CD14-positive monocyte (primary cell): ENCODE measurements around the gene GLTPD2. TPM values are rescaled to one million over a fixed set of nuclear protein-coding genes. Genes with fewer than 3 reads are reported as not detected.

Experiments
- DNase-seq, 3 donors: peaks; one replicate each; pipeline ENCODE4 v3.0.0-alpha.2; 2011 to 2022
- H2AFZ ChIP-seq: 2 replicates; pipeline ENCODE4 v1.6.0; 2012; ENCODE audit warnings: mild to moderate bottlenecking, low read depth, low read length, inconsistent platforms; ENCODE audit not compliant: insufficient read depth, poor library complexity, severe bottlenecking
- H3K27ac ChIP-seq, 2 donors: 1 replicate in 1 of 2; 2 replicates in 1 of 2; pipeline ENCODE4 v1.5.1; 2012 to 2013; ENCODE audit warnings: low read length in 2 of 2, control low read depth in 1 of 2, inconsistent platforms in 1 of 2, low read depth in 1 of 2, mild to moderate bottlenecking in 1 of 2
- H3K27me3 ChIP-seq, 2 donors: one replicate each; pipeline versions ENCODE4 v1.6.0 to v1.6.1; 2011 to 2013; ENCODE audit warnings: low read length in 2 of 2; ENCODE audit not compliant: control insufficient read depth in 2 of 2, insufficient read depth in 2 of 2
- H3K36me3 ChIP-seq, 2 donors: replicated peaks in 1 of 2; 1 replicate in 1 of 2; 2 replicates in 1 of 2; pipeline versions ENCODE4 v1.5.1 to v1.6.1; 2012 to 2013; ENCODE audit warnings: low read length in 2 of 2, control low read depth in 1 of 2, inconsistent platforms in 1 of 2, mild to moderate bottlenecking in 1 of 2; ENCODE audit not compliant: insufficient read depth in 2 of 2, control insufficient read depth in 1 of 2
- H3K4me1 ChIP-seq, 2 donors: 1 replicate in 1 of 2; 2 replicates in 1 of 2; pipeline versions ENCODE4 v1.5.1 to v1.6.1; 2012 to 2013; ENCODE audit warnings: low read length in 2 of 2, control low read depth in 1 of 2, inconsistent platforms in 1 of 2, mild to moderate bottlenecking in 1 of 2, moderate library complexity in 1 of 2; ENCODE audit not compliant: insufficient read depth in 2 of 2, control insufficient read depth in 1 of 2
- H3K4me2 ChIP-seq: replicated peaks from 2 replicates; pipeline ENCODE3; 2012; ENCODE audit warnings: low read length, moderate library complexity, mild to moderate bottlenecking; ENCODE audit not compliant: poor library complexity, severe bottlenecking; ENCODE audit errors: extremely low read depth
- H3K4me3 ChIP-seq, 3 experiments: fragments of 200-600 bp in 1 of 3; sonication (generic) in 1 of 3; replicated peaks in 1 of 3; 1 replicate in 2 of 3; 2 replicates in 1 of 3; pipeline ENCODE4 v1.5.1; 2011 to 2013; ENCODE audit warnings: low read length in 3 of 3, mild to moderate bottlenecking in 3 of 3, control low read depth in 2 of 3, low read depth in 2 of 3, inconsistent platforms in 1 of 3, moderate library complexity in 1 of 3
- H3K79me2 ChIP-seq: 2 replicates; pipeline ENCODE4 v1.6.0; 2012; ENCODE audit warnings: mild to moderate bottlenecking, control low read depth, inconsistent platforms, low read length, moderate library complexity; ENCODE audit not compliant: insufficient read depth
- H3K9ac ChIP-seq: 2 replicates; pipeline ENCODE4 v1.6.0; 2017; ENCODE audit warnings: low read length, mild to moderate bottlenecking; ENCODE audit not compliant: insufficient read depth, poor library complexity, severe bottlenecking
- H3K9me3 ChIP-seq, 2 donors: replicated peaks in 1 of 2; 1 replicate in 1 of 2; 2 replicates in 1 of 2; pipeline versions ENCODE4 v1.5.1 to v1.6.1; 2012 to 2013; ENCODE audit warnings: low read length in 2 of 2, control low read depth in 1 of 2; ENCODE audit not compliant: control insufficient read depth in 1 of 2, insufficient read depth in 1 of 2
- H4K20me1 ChIP-seq: 2 replicates; pipeline ENCODE4 v1.6.0; 2012; ENCODE audit warnings: mild to moderate bottlenecking, low read length, control low read depth, moderate library complexity; ENCODE audit not compliant: insufficient read depth
- H3K27ac Mint-ChIP-seq, 7 donors: one replicate each; pipeline ENCODE4 v1.8.0; 2020; ENCODE audit warnings: mild to moderate bottlenecking in 7 of 7, mixed read lengths in 7 of 7, moderate library complexity in 6 of 7, inconsistent platforms in 2 of 7
- H3K27me3 Mint-ChIP-seq, 3 donors: one replicate each; pipeline ENCODE4 v1.8.0; 2021 to 2022; ENCODE audit warnings: low read depth in 3 of 3, mild to moderate bottlenecking in 3 of 3, mixed read lengths in 3 of 3, moderate library complexity in 3 of 3, inconsistent platforms in 1 of 3
- H3K36me3 Mint-ChIP-seq, 2 donors: one replicate each; pipeline ENCODE4 v1.8.0; 2020; ENCODE audit warnings: mixed read lengths in 2 of 2, inconsistent platforms in 1 of 2, mild to moderate bottlenecking in 1 of 2
- H3K4me1 Mint-ChIP-seq: one replicate; pipeline ENCODE4 v1.8.0; 2020; ENCODE audit warnings: mild to moderate bottlenecking, mixed read lengths
- H3K4me3 Mint-ChIP-seq, 2 donors: one replicate each; pipeline ENCODE4 v1.8.0; 2020; ENCODE audit warnings: mild to moderate bottlenecking in 2 of 2, mixed read lengths in 2 of 2, moderate library complexity in 1 of 2
- H3K9me3 Mint-ChIP-seq, 7 donors: one replicate each; pipeline ENCODE4 v1.8.0; 2020 to 2022; ENCODE audit warnings: mixed read lengths in 7 of 7, mild to moderate bottlenecking in 6 of 7, moderate library complexity in 6 of 7, inconsistent platforms in 2 of 7
- WGBS: methylation state at CpG from one replicate; pipeline ENCODE4 v1.1.5; 2013; ENCODE audit warnings: missing lambda C conversion rate; ENCODE audit not compliant: insufficient coverage; 5-methylcytosine and 5-hydroxymethylcytosine counted together
- intact Hi-C, 2 donors: fragments of 100-400 bp; cut with micrococcal nuclease; formaldehyde crosslinking; loops; one replicate each; pipeline versions ENCODE4 v1.15.0 to v1.15.1; 2023
- polyA plus RNA-seq, 3 donors: library from polyadenylated mRNA; depleted of rRNA in 1 of 3; unstranded in 2 of 3; stranded (reverse) in 1 of 3; fragments of 300-500 nt in 2 of 3; fragments of >200 nt in 1 of 3; fragmentation: Illumina TruSeq in 2 of 3; gene quantifications; 1 replicate in 2 of 3; 2 replicates in 1 of 3; pipeline ENCODE4 v1.2.3, GENCODE V29; 2012 to 2021
- TF ChIP-seq, protein P1 (sequence below): fragments of 200-600 bp; IDR thresholded peaks from one replicate; pipeline ENCODE4 v1.8.0; 2022; ENCODE audit warnings: antibody characterized with exemption, mild to moderate bottlenecking

GLTPD2 gene
- polyA plus RNA-seq, 3 donors, result 0.27 to 2.1 (median 1.5) TPM

DNA sequence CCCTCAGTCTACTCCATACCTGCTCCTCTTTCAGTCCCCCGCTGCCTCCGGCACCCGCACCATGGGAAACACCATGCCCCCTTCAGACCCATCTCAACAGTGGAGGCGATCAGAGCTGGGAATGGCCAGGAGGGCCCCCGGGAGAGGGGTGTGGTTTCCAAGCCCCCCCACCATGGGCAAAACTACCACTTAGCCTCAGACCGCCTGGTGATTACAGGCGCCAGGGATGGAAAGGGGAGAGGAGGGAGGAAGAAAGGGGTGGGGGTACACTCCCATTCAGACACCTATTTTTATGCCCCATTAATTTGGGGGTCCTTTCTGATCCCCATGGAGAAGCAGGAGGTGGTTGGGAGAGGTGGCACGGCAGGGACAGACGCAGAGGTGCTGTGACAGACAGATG, 13.5 kb downstream of the GLTPD2 start, which contains the start of gene C17orf114:
Gene C17orf114 (minus strand): TSS at position 101 of the 400 bp plus-strand sequence.
- H3K4me1 ChIP-seq, result peaks cover under 1 to 4% of the 10 kb centered on the region in 2 donors
- TF ChIP-seq, protein P1, sequence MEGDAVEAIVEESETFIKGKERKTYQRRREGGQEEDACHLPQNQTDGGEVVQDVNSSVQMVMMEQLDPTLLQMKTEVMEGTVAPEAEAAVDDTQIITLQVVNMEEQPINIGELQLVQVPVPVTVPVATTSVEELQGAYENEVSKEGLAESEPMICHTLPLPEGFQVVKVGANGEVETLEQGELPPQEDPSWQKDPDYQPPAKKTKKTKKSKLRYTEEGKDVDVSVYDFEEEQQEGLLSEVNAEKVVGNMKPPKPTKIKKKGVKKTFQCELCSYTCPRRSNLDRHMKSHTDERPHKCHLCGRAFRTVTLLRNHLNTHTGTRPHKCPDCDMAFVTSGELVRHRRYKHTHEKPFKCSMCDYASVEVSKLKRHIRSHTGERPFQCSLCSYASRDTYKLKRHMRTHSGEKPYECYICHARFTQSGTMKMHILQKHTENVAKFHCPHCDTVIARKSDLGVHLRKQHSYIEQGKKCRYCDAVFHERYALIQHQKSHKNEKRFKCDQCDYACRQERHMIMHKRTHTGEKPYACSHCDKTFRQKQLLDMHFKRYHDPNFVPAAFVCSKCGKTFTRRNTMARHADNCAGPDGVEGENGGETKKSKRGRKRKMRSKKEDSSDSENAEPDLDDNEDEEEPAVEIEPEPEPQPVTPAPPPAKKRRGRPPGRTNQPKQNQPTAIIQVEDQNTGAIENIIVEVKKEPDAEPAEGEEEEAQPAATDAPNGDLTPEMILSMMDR, result no peak
- no peaks in the 10 kb centered on the region for H4K20me1 ChIP-seq
- Mint-ChIP-seq H3K4me1 (peaks cover 5% of the 10 kb centered on the region), H3K4me3 (no peak within 1 kb of the TSS), H3K27ac (peak within 1 kb of the TSS in 1 of 7 donors; percentile 38), H3K27me3 (peaks cover 19 to 26% (median 20%) of the 10 kb centered on the region in 3 donors), H3K36me3 (peaks cover 25% of the 10 kb centered on the region in 2 donors), H3K9me3 (peaks cover 0 to 3% (median 0%) of the 10 kb centered on the region in 7 donors)
- intact Hi-C loops, result no loop called here
- H3K4me2 ChIP-seq, result no peak within 1 kb of the TSS
- H2AFZ ChIP-seq, result no peak within 1 kb of the TSS
- DNase-seq, result no peak
- no peaks in the 10 kb centered on the region for H3K9me3 ChIP-seq
- H3K36me3 ChIP-seq, result peaks cover 15 to 19% of the 10 kb centered on the region in 2 donors
- no peak within 1 kb of the TSS for H3K9ac ChIP-seq
- peaks cover 3% of the 10 kb centered on the region for H3K79me2 ChIP-seq
- H3K27ac ChIP-seq, result no peak within 1 kb of the TSS
- H3K4me3 ChIP-seq, result no peak within 1 kb of the TSS
- 97% methylated on average over 3 of the region's 9 CpGs for WGBS
- H3K27me3 ChIP-seq, result peaks cover 3 to 15% of the 10 kb centered on the region in 2 donors

GRCh38 chr17:4806456-4806776, 17.7 kb downstream of the GLTPD2 start:
- no peak overlapping the region for H3K27ac ChIP-seq
- H3K4me2 ChIP-seq, result peak overlapping the region; percentile 83
- H2AFZ ChIP-seq, result peak overlapping the region; percentile 71
- Mint-ChIP-seq H3K4me3 (peak overlapping the region; percentile 72 to 79), H3K4me1 (peaks cover 24% of the 10 kb centered on the region), H3K36me3 (peaks cover 38 to 39% of the 10 kb centered on the region in 2 donors), H3K27ac (no peak overlapping the region), H3K9me3 (peaks cover 0 to 4% (median 2%) of the 10 kb centered on the region in 7 donors), H3K27me3 (peaks cover 24 to 48% (median 44%) of the 10 kb centered on the region in 3 donors)
- peaks cover 10% of the 10 kb centered on the region for H4K20me1 ChIP-seq
- peaks cover 3 to 28% of the 10 kb centered on the region in 2 donors for H3K27me3 ChIP-seq
- no peaks in the 10 kb centered on the region for H3K79me2 ChIP-seq
- peak overlapping the region; percentile 43 for H3K9ac ChIP-seq
- 2% methylated on average over 11 of the region's 16 CpGs for WGBS
- H3K36me3 ChIP-seq, result peaks cover 16 to 28% of the 10 kb centered on the region in 2 donors
- peaks cover 10 to 11% of the 10 kb centered on the region in 2 donors for H3K4me1 ChIP-seq
- intact Hi-C loops, result loop anchor here (5.0 kb wide), 2 partner anchors 76 to 191 kb away; partner anchors contain the start of genes INCA1 (in 1 of the 2) and KIF1C (in 1 of the 2)
- no peak for DNase-seq
- TF ChIP-seq, protein P1, result no peak
- peak overlapping the region; percentile 37 to 81 (median 38) for H3K4me3 ChIP-seq
- H3K9me3 ChIP-seq, result no peaks in the 10 kb centered on the region
